ENCODE results near the gene NTN4. TPM values are rescaled to one million over a fixed set of nuclear protein-coding genes. Genes with fewer than 3 reads are reported as not detected.
A peak's percentile ranks its signal among the peaks of the same experiment; 100 is the strongest.

Gene NTN4
- total and polyA plus RNA-seq, 12 donors: 17.9 to 105 (median 64.5) TPM

DNA sequence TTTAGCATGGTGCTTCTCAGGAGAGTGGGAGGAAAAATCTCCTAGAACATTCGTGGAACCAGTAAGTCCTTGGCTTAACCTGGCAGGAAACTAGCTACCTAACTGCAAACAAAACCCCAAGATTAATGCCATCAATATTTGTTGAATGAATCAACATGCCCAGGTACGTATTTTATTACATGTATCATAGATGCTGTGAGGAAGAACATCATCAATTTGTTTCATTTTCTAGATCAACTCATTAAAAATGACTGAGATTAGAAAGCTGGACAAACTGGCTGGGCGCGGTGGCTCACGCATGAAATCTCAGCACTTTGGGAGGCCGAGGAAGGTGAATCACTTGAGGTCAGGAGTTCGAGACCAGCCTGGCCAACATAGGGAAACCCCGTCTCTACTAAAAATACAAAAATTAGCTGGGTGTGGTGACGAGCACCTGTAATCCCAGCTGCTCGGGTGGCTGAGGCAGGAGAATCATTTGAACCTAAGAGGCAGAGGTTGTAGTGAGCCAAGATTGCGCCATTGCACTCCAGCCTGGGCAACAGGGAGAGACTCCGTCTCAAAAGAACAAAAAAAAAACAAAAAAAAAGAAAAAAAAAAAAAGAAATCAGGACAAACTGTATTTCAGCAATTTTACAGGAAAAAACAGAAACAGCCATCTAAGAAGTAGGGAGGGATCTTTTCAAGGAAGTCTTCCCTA, 88.7 kb downstream of the NTN4 start:
- Histone ChIP-seq H3K9me3 (no peaks in the 10 kb centered on the region), H3K27ac (peak overlapping the region in 7 of 10 donors; percentile 3 to 81 (median 58)), H3K27me3 (no peaks in the 10 kb centered on the region), H3K36me3 (peaks cover 0 to 4% (median 0%) of the 10 kb centered on the region in 9 donors), H3K4me3 (no peak overlapping the region), H3K4me1 (peaks cover 0 to 55% (median 28%) of the 10 kb centered on the region in 9 donors)
- no peak for DNase-seq
- no peak for ATAC-seq
- WGBS, 2 donors: 80 to 83% methylated on average over 12 of the region's 12 CpGs
- no peak for TF ChIP-seq CTCF (IDR thresholded peaks at IDR 0.05)
- intact Hi-C loops (cut with DNase I): loop anchor here in 1 of 10 donors (5.0 to 10.0 kb wide), 2 partner anchors 35 to 107 kb away; no protein-coding TSS in a partner anchor

GRCh38 chr12:95701275-95701674, 89.3 kb downstream of the NTN4 start:
- Histone ChIP-seq H3K27me3 (no peaks in the 10 kb centered on the region), H3K27ac (peak overlapping the region in 7 of 10 donors; percentile 3 to 81 (median 58)), H3K4me1 (peaks cover 0 to 52% (median 28%) of the 10 kb centered on the region in 9 donors), H3K36me3 (peaks cover 0 to 4% (median 0%) of the 10 kb centered on the region in 9 donors), H3K9me3 (no peaks in the 10 kb centered on the region), H3K4me3 (no peak overlapping the region)
- ATAC-seq: peak in 4 of 8 donors; percentile 23 to 53 (median 34)
- WGBS, 2 donors: 52 to 58% methylated on average over 2 of the region's 2 CpGs
- intact Hi-C loops (cut with DNase I): loop anchor here in 1 of 10 donors (5.0 to 10.0 kb wide), 2 partner anchors 36 to 106 kb away; no protein-coding TSS in a partner anchor
- no peak for DNase-seq
- no peak for TF ChIP-seq CTCF (IDR thresholded peaks at IDR 0.05)

DNA sequence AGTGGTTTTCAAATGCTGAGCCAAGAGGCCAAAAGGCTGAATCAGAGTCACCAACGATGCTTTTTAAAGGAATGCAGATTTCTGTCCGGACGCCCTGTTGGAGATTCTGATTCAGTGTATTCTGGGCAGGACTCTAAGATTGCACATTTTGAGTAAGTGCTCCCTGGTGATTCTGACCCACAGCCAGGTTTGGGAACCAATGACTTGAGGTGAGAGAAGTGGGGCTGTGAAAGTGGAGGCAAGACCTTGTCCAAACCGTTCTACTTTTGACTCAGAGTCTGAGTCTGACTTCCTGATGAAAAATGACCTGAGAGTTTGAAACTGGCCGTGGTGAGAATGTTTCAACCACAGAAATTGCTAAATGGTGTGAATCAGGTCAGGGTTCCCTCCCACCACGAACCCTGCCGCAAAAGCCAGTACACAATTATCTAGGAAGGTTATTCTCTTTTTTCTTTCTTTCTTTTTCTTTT, 90.2 kb downstream of the NTN4 start:
- peaks cover 0 to 47% (median 26%) of the 10 kb centered on the region in 9 donors for H3K4me1 ChIP-seq
- ATAC-seq (peak in 2 of 8 donors; percentile 7 to 15), DNase-seq (no peak)
- peak overlapping the region in 7 of 10 donors; percentile 10 to 81 (median 58) for H3K27ac ChIP-seq
- H3K36me3 ChIP-seq: peaks cover 0 to 4% (median 0%) of the 10 kb centered on the region in 9 donors
- WGBS, 2 donors: 71 to 85% methylated on average over 7 of the region's 7 CpGs
- H3K27me3 ChIP-seq: no peaks in the 10 kb centered on the region
- TF ChIP-seq CTCF (IDR thresholded peaks at IDR 0.05): no peak
- no peak overlapping the region for H3K4me3 ChIP-seq
- intact Hi-C loops (cut with DNase I): loop anchor here in 1 of 10 donors (5.0 to 10.0 kb wide), 2 partner anchors 37 to 106 kb away; no protein-coding TSS in a partner anchor
- no peaks in the 10 kb centered on the region for H3K9me3 ChIP-seq

DNA sequence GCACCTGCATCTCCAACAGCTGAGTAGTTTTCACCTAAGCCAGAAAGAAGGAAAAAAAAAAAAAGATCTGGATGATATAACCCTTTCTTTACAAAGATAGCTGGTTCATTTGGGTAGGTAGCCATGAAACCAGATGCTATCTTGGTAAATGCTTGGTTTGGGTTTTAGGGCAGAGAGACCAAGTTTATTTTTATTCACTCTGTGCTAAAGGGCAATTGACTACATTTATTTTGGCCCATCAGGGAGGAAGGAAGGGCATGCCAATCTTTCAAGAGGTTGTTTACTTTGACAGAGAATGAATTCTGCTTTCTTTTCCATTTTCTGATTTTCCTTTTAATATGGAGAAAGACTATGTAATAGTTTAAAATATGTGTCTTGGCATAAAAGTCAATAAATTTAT, 91.0 kb downstream of the NTN4 start:
- no peaks in the 10 kb centered on the region for H3K9me3 ChIP-seq
- intact Hi-C loops (cut with DNase I): no loop called here
- no peak overlapping the region for H3K4me3 ChIP-seq
- H3K27me3 ChIP-seq: no peaks in the 10 kb centered on the region
- peak overlapping the region in 7 of 10 donors; percentile 45 to 81 (median 56) for H3K27ac ChIP-seq
- TF ChIP-seq CTCF (IDR thresholded peaks at IDR 0.05): no peak
- ATAC-seq (no peak), DNase-seq (no peak)
- H3K4me1 ChIP-seq: peaks cover 0 to 47% (median 24%) of the 10 kb centered on the region in 9 donors
- H3K36me3 ChIP-seq: peaks cover 0 to 4% (median 0%) of the 10 kb centered on the region in 9 donors
